Esophagus squamous epithelium (tissue), 4 donors: ENCODE results near the gene CLIC4.

ENCODE experiments used
- CTCF ChIP-seq, 6 experiments: fragments of 450-650 bp in 4 of 6; fragments of 200-600 bp in 2 of 6; sonication (generic) in 2 of 6; IDR thresholded peaks; one replicate each; pipeline ENCODE4 v1.5.1; 2016 to 2019; ENCODE audit warnings: antibody characterized with exemption in 6 of 6, mild to moderate bottlenecking in 4 of 6, moderate library complexity in 4 of 6
- POLR2A ChIP-seq, 4 donors: fragments of 450-650 bp; IDR thresholded peaks; one replicate each; pipeline ENCODE4 v1.6.1; 2017; ENCODE audit warnings: antibody characterized with exemption in 4 of 4, mild to moderate bottlenecking in 4 of 4, moderate library complexity in 3 of 4

- TF ChIP-seq POLR2A (IDR thresholded peaks at IDR 0.05) (no peak), CTCF (IDR thresholded peaks at IDR 0.05) (no peak)
Observed at GRCh38 chr1:24735156-24735508, 10.1 kb upstream of the CLIC4 start.
